NCI-H128 (cell line): Measurements from ENCODE around the gene CDK11A.
"Not testable (repeated sequence)": the region's sequence is repeated elsewhere in the genome, so short reads cannot be mapped to it uniquely, and the experiment has no call there.

Experiments used
- DNase-seq: peaks from one replicate; lab custom pipeline; 2025; ENCODE audit not compliant: unreplicated experiment; lab: John Stamatoyannopoulos, UW

Gene CDK11A

DNA sequence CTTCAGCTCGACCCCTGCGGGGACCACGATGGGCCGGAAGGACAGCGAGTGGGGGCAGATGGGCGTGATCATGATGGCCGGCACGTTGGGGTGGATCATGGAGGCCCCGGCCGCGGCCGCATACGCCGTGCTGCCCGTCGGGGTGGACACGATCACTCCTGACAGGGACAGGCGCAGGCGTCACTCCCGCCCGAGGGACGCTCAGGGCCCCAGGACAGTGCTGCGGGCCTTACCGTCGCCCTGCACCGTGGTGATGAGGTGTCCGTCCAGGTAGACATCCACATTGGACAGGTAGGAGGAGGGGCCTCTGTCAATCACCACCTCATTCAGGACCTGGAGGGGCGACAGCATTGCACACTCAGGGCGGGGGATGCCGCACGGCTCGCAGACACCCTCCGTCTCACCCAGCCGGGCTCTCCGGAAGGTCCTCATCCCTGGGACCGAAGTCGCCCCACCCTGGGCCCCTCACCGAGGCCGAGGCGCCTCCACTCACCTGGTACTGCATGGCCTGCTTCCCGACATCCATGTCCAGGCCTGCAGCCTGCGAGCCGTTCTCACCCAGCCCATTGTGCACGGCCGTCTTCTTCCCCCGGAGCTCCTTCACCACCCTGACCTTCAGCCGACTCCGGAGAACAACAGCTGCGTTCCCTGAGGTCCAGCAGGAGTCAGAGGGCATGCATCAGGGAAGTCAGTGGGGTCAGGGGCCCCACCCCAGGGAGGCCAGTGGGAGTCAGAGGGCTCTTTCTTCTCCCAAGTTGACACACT lies 30.1 kb upstream of the CDK11A start:
- no peak for DNase-seq

DNA sequence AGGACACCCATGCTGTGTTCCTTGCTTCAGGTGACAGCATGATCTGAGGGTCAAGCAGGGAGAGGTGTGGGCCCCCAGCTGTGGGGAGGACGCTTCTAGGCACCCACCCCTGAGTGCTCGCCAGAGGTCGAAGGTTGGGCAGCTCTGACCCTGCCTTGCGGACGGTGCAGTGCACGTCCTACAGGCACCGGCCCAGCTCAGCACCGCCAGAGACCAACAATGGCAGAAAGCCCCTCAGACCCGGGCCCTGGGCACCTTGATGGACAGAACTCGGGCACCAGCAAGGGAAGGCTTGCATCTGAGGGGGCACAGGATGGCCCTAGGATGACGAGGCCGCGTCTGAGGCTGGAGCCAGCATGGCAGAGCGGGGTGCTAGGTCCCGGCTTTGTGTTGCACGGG lies 29.4 kb upstream of the CDK11A start:
- DNase-seq, result no peak

DNA sequence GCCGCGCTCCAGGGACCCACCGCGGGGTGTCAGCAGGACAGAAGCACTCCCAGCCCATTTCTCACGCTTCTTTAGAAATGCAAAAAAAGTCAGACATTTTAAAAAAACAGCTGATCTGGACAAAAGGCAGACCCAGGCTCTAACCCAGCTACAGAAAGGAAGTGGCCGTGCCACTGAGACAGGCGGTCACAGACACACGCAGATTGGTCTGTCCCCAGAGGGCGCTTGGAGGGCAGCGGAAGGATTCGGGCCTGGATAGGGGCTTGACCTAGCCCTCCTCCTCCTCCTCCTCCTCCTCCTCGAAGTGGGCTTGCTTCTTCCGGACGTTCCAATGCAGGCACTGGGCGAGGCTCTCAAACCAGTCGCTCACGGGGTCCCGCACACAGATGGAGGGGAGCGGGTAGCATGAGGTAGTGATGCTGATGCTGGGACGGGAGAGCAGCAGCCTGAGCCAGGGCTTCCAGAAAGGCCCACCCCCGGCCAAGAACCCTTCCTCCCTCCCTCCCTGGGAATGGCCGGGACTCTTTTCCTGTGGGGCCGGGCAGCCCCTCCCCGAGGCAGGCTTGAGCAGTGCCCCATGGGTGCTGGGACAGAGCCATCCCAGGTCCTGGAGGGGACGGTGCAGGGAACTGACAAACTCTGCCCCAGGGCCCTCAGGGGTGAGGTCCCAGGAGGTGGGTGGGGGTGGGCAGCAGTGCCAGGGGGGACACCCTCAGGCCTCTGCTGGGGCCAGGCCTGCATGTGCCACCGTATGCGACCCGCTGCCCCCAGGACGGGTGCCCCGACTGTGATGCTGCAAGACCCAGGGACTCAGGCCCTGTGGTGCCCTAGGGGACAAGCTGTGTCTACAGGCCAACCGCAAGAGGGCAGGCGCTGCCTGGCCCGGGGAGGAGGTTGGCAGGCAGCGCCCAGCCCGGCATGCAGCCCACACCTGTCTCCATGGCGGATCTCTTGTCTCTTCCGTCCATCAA lies 28.8 kb upstream of the CDK11A start:
- no peak for DNase-seq

DNA sequence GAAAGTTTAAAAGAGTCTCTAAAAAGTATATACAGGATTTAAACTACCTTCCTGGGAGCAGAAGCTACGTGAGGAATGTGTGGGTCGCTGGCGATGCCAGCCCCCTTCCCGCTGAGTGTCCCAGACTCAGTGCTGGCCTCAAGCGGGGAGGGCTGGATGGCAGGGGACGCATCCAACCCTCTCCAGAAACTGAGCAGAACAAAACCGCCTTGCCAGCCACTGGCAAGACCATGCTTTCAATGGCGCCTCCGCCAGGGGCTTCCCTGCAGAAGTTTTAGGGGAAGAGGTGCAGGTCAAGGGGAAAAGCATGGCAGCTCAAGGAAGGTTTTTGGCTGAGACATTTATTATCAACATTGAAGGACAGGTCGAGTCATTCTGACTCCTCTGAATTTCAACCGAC lies 28.0 kb upstream of the CDK11A start:
- no peak for DNase-seq

DNA sequence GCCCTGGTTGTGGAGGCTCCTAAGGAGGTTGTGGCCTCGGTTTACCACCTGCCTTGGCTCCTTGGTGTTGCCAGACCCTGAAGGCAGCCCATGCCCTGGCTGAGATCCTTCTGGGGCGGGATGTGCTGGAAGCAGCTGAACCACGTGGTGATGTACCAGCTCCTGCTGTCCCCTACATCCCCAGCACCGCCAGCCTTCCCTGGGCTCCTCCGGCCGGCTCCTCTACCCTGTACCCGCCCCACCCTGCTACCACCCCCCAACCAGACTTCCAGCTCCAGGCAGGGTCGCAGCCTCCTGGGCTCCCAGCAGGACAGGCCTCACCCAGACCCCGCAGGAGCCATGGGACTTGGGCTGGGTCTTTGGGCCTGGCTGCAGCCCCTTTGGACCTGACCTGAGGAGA lies 25.8 kb upstream of the CDK11A start:
- not testable (repeated sequence) for DNase-seq

DNA sequence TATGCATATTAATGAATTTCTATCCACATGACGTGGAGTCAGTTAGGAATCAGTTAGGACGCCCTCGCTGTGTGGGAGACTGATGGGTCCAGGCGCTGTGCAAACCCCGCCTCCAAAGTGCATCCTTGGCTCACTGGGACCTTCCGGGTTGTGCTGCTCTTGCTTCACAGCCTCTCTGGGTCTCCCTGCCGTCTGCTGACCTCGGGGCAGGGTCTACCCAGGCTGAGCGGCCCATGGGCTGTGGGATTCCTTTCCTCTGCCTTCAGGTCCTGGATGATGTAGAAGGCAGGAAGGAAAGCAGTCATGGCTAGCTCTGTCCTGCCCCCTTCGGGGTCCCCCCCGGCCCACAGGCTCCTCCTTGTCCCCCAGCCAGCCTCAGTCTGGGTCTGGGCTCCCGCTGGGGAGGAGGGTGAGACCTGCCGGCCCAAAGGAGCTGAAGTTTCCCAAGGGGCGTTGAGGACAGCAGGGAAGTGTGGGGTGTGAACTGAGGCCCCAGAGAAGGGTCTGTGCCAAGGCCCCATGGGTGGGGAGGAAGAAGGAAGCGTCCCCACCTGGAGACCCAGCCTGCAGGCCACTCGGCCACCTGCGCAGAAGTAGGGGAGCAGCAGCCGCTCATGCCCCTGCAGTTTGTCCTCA lies 24.6 kb upstream of the CDK11A start:
- DNase-seq, result no peak

DNA sequence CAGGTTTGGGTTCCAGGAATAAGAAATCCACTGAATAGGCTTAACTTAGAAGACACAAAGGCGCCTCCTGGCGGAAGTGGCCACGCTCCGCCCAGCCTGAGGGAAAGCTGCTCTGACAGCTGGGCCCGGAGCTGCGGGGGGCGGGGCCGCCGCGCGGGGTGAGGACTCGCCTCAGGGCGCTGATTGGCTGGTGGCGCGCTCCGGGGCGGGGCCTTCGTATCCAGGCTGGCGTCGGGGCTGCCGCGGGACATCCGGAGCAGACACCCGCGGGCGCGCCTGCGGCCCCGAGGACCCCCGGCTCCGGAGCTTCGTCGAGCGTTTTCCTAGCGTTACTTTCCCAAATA lies 22.4 kb upstream of the CDK11A start:
- DNase-seq, result not testable (repeated sequence)

DNA sequence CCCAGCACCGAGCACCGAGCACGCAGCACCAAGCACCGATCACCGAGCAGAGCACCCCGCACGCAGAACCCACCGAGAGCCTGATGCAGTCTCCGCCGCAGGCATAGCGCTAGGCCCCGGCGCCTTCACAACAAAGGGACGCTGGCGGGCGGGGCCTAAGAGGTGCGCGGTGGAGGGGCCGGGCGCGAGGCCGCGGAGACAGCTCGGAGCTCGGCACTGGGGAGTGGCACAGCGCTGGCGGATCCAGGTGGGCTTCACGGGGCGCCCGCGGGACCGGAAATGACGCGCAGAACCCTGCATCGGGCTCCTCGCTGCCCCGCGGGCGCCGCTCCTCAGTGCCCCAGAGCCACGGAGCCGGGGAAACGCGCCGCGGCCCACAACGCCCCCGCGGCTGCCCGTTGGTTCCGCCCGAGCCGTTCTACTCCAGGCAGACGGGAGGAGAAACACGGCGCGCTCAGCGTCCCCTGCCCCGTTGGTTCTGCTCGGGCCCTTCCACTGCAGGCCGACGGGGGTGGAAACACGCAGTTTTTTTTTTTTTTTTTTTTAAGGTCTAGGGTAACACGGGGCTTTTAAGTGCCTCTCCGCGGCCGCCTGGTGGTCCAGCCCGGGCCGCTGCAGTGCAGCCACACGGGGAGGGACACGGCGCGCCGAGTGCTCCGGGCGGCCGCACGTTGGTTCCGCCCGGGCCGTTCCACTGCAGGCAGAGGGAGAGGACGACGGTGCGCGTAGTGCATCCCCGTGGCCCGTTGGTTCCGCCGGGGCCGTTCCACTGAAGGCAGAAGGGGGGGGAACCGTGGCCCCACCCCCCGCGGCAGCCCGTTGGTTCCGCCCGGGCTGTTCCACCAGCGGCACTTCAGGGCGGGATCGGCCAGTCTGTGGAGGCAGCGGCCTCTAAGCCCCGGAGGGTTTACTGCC lies 21.8 kb upstream of the CDK11A start:
- not testable (repeated sequence) for DNase-seq

DNA sequence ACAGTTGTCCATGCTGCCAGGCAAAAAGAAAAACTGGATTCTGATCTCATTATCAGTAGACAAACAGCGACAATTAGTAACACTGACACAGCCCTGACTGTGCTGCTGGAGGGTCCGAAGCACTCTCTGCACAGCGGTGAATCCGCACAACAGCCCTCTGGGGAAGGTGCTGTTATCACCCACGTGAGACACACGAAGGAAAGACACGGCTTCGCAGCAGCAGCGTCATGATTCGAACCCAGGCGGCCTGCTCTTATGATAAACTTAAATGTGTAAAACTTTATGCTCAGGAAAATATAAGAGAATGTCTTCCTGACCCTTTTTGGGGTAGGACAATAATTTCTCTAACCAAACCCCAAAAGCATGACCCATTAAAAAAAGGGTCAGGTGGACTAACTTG lies 18.4 kb upstream of the CDK11A start:
- not testable (repeated sequence) for DNase-seq

DNA sequence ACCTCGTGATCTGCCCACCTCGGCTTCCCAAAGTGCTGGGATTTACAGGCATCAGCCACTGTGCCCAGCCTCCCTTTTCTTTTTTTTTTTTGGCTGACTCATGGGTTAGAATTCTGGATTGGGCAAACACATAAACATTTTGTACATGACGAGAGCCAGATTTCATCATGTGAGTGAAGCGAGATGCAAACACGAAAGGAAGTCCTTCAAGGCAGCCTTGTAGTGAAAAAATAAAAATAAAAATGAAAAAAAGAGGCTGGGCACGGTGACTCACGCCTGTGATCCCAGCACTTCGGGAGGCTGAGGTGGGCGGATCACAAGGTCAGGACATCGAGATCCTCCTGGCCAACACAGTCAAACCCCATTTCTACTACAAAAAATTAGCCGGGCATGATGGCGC lies 16.9 kb upstream of the CDK11A start:
- not testable (repeated sequence) for DNase-seq

DNA sequence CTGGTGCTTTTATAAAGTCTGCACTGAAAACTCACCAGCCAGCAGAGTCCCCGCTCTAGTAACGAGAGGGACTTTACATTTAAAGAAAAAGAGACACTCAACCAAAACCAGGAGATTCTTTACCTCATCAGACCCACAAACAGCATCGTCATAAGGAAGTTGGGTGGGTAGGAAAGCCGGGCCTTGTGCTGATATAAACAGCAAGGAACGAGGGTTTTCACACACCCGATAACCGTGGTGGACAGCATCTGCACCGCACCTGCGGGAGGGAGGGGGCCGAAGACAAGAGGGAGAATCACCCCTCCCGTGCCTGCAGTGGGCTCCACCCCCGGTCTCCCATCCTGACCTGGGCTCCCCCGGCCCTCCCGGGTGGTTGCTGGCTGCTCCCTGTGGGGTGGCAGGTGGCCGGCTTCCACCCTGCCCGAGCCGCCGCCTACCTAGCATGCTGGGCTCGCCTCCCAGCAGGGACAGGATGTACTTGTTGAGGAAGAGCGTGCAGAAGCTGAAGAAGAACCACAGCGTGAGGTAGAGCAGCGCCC lies 14.7 kb upstream of the CDK11A start:
- DNase-seq, result not testable (repeated sequence)

DNA sequence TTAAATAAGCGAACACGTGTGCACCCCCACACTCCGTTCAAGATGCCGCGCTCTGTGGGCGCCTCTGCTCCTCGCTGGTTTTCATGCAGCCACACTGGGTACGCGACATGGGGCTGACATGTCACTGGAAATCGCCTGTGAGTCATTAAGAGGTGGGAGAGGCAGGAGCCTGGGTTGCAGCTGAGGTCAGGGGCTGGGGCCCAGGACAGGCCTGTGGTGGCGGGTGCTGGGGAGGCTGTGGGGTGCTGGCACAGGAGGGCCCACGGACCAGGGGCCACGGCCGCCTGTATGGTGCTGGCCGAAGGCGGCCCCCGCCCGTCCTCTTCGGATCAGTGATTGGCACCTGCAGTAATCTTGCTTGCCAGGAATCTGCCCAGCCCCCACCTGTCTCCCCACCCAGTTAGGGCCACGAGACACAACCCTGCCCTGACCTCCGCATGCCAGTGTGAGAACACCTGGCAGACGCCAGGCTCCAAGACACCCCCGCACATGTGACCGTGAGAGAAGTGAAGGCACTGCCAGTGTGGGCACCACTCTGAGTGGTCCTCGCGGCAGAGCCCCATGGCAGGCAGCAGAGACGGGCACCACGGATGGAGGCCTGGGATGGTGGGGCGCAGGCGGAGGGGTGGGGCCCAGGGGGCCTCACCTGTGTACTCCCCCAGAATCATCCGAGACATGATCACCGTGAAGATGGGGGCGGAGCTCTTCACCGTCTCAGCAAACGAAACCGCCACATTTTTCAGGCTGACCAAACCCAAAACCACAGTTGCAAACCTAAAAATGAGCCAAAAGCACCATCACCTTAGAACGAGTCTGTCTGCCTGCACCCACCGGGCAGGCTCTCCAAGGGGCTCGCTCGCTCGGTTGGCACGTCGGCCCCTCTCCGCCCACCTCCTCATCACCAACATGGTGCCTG lies 13.8 kb upstream of the CDK11A start:
- DNase-seq, result not testable (repeated sequence)

DNA sequence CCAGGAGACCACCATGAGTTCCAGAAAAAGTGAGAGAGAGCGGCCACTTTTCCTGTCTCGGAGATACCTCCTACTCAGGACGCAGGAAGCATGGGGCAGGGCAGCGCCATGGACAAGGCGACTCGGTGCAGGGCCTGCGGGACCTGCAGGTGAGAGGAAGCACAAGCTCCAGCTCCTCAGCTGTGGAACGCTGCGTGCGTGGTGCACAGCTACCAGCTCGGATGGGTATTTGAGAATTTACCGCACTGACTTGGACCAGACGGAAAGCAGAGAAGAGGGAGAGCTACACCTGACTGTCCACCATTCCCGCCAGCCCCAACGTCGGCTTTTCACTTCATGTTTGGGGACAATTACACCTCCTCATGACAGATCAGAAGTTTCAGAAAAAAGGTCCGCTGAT lies 8.2 kb upstream of the CDK11A start:
- DNase-seq, result no peak

DNA sequence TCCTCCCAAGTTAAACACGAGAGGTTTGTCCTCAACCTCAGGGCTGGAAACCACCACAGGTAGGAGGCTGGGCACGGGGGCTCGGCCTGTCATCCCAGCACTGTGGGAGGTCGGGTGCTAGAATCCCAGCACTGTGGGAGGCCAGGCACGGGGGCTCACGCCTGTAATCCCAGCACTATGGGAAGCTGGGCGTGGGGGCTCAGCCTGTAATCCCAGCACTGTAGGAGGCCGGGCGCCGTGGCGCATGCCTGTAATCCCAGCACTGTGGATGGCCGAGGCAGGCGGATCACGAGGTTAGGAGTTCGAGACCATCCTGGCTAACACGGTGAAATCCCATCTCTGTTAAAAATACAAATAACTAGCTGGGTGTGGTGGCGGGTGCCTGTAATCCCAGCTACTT lies 6.7 kb upstream of the CDK11A start:
- no peak for DNase-seq

DNA sequence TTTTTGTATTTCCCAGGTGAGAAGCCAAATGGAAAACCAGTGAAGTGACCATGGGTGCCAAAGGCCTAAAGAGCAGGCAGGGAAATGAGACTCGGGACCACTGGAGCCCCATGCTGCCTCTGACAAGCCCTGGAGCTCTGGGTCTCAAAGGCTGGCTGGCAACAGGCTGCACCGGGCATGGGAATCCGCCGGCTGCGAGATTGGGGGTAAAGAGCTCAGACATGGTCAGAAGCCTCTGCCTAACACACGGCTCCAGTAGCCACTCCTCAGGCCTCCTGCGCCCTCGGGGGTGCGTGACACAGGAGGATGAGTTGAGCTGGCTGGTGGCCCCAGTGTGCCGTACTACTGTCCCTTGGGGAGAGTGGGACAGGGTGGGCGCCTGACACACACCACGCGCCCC lies 6.1 kb upstream of the CDK11A start:
- not testable (repeated sequence) for DNase-seq

DNA sequence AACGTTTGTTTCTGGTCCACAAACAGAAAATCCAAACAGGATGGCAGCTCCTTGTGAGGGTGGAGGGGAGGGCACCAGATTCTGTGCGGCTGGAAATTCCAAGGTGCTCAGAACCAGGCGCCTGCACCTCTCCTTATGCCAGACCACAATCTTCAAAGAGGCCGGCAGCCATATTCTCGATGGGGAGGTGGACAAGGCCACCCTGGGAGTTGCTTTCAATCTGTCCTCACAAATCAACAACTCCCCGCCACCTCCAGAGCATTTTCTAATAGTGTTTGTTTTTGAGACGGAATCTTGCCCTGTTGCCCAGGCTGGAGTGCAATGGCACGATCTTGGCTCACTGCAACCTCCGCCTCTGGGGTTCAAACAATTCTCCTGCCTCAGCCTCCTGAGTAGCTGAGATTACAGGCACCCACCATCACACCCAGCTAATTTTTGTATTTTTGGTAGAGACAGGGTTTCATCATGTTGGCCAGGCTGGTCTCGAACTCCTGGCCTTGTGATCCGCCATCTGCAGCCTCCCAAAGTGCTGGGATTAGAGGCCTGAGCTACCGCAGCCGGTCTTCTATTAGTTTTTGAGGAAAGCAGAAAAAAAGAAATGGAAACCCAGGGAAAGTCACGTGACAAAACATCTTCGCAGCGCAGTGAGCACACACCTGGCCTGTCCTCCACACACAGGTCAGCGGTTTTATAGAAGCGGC lies 5.1 kb upstream of the CDK11A start:
- not testable (repeated sequence) for DNase-seq

DNA sequence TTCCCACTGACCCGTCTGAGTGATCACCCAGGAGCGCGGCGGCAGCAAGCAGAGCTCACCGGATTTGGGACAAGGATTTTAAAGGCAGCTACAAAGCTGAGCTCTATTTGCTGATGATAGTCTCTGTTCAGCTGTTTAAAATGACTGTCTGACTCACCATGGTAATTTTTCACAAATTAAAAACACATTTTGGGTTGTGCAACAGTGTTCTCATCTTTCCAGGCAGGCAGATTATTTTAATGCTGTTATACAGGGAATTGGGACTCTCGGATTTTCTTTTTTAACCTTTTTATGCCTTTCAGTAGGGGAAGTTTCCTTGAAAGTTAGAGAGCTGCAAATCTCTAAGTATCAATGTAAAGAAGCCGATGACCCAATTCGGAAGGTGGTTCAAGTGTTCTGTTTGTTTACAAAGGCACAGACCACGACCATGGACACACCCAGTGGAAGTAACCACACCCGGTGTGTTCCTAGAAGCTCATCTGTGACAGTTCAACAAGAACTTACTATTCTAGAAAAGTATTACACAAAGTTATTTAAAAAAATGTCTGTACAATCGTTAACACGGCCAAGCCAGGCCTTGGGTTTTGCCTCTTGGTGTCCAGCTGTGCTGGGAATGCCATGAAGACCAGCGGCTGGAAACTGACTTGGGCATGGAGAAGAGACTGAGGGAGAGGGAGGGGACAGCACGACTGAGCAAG lies 4.3 kb upstream of the CDK11A start:
- DNase-seq, result not testable (repeated sequence)

DNA sequence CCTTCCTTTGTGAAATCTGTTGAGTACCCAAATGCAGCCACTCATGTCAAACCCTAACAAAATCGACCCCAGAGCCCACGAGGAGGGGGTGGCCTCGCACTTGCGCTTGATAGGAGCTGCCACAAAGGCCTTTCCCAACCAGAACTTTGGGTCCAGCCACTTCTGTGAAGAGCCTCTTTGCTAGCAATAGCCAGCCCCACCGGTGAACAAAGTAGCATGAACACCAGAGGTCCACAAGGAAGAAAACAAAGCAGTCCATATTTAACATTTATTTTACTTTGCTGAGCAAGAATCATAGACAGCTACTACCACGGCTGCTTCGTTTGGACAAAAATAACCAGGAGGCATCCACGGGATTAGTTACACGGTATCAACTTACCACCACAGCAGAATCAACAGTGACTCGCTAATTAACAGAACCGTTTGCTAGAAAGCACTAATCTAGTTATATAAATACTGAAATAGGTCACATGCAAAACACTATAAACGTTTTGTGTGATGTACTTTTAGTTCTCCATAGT lies 3.0 kb upstream of the CDK11A start:
- not testable (repeated sequence) for DNase-seq
